ENCODE results near the gene GRIA4. TPM values are rescaled to one million over a fixed set of nuclear protein-coding genes. Genes with fewer than 3 reads are reported as not detected.

GRIA4 gene
- total and polyA plus RNA-seq, 2 of the 13 experiments (the other 11 are each of a cell fraction or from before 2014, with no cell fraction given): not detected

DNA sequence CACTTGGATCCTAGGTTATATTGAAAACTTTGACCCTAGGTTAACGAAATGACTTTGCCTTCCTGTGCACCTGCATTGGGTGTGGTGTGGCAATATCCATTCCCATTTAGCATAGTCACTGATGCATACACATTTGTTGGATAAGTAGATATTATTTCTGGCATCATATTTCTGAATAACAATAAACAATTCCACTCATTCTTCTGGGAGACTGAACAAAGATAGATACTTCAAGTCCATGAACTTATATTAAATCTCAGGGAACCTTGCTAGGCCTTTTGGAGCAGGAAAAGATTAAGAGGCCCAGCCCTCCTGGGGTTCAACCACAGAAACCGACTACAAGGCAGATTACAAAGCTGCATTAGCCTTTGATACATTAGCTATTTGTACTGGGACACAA, 293.2 kb downstream of the GRIA4 start:
- FAIRE-seq (no peak), DNase-seq (ENCODE audit: low spot score) (no peak), ATAC-seq (no peak)
- no peaks in the 10 kb centered on the region for H4K20me1 ChIP-seq (ENCODE audit: insufficient read depth, low read length)
- ChIA-PET CTCF (ENCODE audit: low intra/inter-chr PET ratio, low total read pairs) (no interaction called here), POLR2A (no interaction called here)
- no peak overlapping the region for H3K27ac ChIP-seq (ENCODE audit: extremely low read length, insufficient read depth, low read length)
- H3K9ac ChIP-seq (ENCODE audit: insufficient read depth, low read depth, low read length): no peak overlapping the region
- TF ChIP-seq MZF1 (CRISPR knock-in tag; IDR thresholded peaks at IDR 0.05; ENCODE audit: borderline replicate concordance): no peak
- no peak for TF ChIP-seq ZNF335 (CRISPR knock-in tag; IDR thresholded peaks at IDR 0.05)
- no peak for TF ChIP-seq CEBPB (IDR thresholded peaks at IDR 0.05; ENCODE audit: borderline replicate concordance, low read depth, low read length)
- H3K9me3 ChIP-seq (ENCODE audit: low read length): no peaks in the 10 kb centered on the region
- WGBS (ENCODE audit: low lambda C conversion rate): 0% methylated on average over 2 of the region's 2 CpGs
- no peaks in the 10 kb centered on the region for H3K79me2 ChIP-seq (ENCODE audit: insufficient read depth, low read length)
- no TSS peak for BruUV-seq (replicated peaks)
- no peaks in the 10 kb centered on the region for H3K36me3 ChIP-seq (replicated peaks in 1 of 2; ENCODE audit: control insufficient read depth in 1 of 2, insufficient read depth in 2 of 2, low read length in 2 of 2)
- no peak overlapping the region for H3K4me3 ChIP-seq (replicated peaks in 1 of 3; ENCODE audit: insufficient read depth in 1 of 3, low read depth in 2 of 3, low read length in 3 of 3)
- intact Hi-C loops (cut with micrococcal nuclease; ENCODE audit: unreplicated experiment): no loop called here
- H3K4me2 ChIP-seq (ENCODE audit: low read depth, low read length): no peak overlapping the region
- no peaks in the 10 kb centered on the region for H3K4me1 ChIP-seq (ENCODE audit: insufficient read depth, low read length)
- in situ Hi-C loops (cut with HindIII; ENCODE audit: extremely low pct_ligation_motif_present, low pct_unique_long_range_greater_than_20kb): no loop called here
- no peak overlapping the region for H2AFZ ChIP-seq (ENCODE audit: low read length)
- H3K27me3 ChIP-seq (ENCODE audit: control insufficient read depth in 1 of 2, insufficient read depth in 2 of 2, low read length in 2 of 2): no peaks in the 10 kb centered on the region

DNA sequence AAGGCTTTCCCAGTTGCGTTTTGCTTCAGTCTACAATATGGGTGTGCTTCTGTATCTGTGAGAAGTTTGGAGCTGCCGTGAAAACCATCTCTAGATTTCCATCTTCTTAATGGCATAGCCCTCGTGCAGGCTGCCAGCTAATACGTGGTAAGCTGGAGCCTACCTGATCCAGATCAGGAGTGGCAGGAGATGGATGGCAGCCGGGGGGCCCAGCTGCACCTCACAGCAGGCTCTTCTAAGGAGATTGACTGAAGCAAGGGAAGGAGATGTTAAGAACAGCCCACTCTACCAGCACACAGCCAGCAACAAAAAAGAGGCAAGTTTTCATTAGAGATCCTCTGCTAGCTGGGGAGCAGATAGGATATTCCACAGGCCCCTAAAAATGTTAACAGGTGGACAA, 296.6 kb downstream of the GRIA4 start:
- in situ Hi-C loops (cut with HindIII; ENCODE audit: extremely low pct_ligation_motif_present, low pct_unique_long_range_greater_than_20kb): no loop called here
- TF ChIP-seq RARA (CRISPR knock-in tag; IDR thresholded peaks at IDR 0.05) (no peak), NR2F6 (IDR thresholded peaks at IDR 0.05) (no peak), NR2F6 (CRISPR knock-in tag; IDR thresholded peaks at IDR 0.05) (no peak), ZNF720 (CRISPR knock-in tag; IDR thresholded peaks at IDR 0.05) (no peak), POGZ (CRISPR knock-in tag; IDR thresholded peaks at IDR 0.05) (no peak), KDM4B (CRISPR knock-in tag; IDR thresholded peaks at IDR 0.05) (no peak), ZNF180 (CRISPR knock-in tag; IDR thresholded peaks at IDR 0.05; ENCODE audit: borderline replicate concordance, low read depth) (no peak), IRF2 (CRISPR knock-in tag; IDR thresholded peaks at IDR 0.05) (no peak), FOXC1 (CRISPR knock-in tag; IDR thresholded peaks at IDR 0.05; ENCODE audit: borderline replicate concordance) (no peak)
- TF ChIP-seq, protein P1, sequence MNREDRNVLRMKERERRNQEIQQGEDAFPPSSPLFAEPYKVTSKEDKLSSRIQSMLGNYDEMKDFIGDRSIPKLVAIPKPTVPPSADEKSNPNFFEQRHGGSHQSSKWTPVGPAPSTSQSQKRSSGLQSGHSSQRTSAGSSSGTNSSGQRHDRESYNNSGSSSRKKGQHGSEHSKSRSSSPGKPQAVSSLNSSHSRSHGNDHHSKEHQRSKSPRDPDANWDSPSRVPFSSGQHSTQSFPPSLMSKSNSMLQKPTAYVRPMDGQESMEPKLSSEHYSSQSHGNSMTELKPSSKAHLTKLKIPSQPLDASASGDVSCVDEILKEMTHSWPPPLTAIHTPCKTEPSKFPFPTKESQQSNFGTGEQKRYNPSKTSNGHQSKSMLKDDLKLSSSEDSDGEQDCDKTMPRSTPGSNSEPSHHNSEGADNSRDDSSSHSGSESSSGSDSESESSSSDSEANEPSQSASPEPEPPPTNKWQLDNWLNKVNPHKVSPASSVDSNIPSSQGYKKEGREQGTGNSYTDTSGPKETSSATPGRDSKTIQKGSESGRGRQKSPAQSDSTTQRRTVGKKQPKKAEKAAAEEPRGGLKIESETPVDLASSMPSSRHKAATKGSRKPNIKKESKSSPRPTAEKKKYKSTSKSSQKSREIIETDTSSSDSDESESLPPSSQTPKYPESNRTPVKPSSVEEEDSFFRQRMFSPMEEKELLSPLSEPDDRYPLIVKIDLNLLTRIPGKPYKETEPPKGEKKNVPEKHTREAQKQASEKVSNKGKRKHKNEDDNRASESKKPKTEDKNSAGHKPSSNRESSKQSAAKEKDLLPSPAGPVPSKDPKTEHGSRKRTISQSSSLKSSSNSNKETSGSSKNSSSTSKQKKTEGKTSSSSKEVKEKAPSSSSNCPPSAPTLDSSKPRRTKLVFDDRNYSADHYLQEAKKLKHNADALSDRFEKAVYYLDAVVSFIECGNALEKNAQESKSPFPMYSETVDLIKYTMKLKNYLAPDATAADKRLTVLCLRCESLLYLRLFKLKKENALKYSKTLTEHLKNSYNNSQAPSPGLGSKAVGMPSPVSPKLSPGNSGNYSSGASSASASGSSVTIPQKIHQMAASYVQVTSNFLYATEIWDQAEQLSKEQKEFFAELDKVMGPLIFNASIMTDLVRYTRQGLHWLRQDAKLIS (CRISPR knock-in tag; IDR thresholded peaks at IDR 0.05): no peak
- TF ChIP-seq, protein P2, sequence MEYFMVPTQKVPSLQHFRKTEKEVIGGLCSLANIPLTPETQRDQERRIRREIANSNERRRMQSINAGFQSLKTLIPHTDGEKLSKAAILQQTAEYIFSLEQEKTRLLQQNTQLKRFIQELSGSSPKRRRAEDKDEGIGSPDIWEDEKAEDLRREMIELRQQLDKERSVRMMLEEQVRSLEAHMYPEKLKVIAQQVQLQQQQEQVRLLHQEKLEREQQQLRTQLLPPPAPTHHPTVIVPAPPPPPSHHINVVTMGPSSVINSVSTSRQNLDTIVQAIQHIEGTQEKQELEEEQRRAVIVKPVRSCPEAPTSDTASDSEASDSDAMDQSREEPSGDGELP (IDR thresholded peaks at IDR 0.05; ENCODE audit: borderline replicate concordance, low read depth): no peak
- TF ChIP-seq, protein P3, sequence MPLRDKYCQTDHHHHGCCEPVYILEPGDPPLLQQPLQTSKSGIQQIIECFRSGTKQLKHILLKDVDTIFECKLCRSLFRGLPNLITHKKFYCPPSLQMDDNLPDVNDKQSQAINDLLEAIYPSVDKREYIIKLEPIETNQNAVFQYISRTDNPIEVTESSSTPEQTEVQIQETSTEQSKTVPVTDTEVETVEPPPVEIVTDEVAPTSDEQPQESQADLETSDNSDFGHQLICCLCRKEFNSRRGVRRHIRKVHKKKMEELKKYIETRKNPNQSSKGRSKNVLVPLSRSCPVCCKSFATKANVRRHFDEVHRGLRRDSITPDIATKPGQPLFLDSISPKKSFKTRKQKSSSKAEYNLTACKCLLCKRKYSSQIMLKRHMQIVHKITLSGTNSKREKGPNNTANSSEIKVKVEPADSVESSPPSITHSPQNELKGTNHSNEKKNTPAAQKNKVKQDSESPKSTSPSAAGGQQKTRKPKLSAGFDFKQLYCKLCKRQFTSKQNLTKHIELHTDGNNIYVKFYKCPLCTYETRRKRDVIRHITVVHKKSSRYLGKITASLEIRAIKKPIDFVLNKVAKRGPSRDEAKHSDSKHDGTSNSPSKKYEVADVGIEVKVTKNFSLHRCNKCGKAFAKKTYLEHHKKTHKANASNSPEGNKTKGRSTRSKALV (CRISPR knock-in tag; IDR thresholded peaks at IDR 0.05): no peak

More for the DNA sequence above, 296.6 kb downstream of the GRIA4 start:
- 6% methylated on average over 5 of the region's 5 CpGs for WGBS (ENCODE audit: low lambda C conversion rate)
- BruUV-seq (replicated peaks): no TSS peak
- no peaks in the 10 kb centered on the region for H3K36me3 ChIP-seq (replicated peaks in 1 of 2; ENCODE audit: control insufficient read depth in 1 of 2, insufficient read depth in 2 of 2, low read length in 2 of 2)
- H3K4me3 ChIP-seq (replicated peaks in 1 of 3; ENCODE audit: insufficient read depth in 1 of 3, low read depth in 2 of 3, low read length in 3 of 3): no peak overlapping the region
- H2AFZ ChIP-seq (ENCODE audit: low read length): no peak overlapping the region
- no peaks in the 10 kb centered on the region for H3K4me1 ChIP-seq (ENCODE audit: insufficient read depth, low read length)
- no peak overlapping the region for H3K27ac ChIP-seq (ENCODE audit: extremely low read length, insufficient read depth, low read length)
- no peak for DNase-seq (ENCODE audit: low spot score)
- ChIA-PET POLR2A (no interaction called here), CTCF (ENCODE audit: low intra/inter-chr PET ratio, low total read pairs) (no interaction called here)
- no peaks in the 10 kb centered on the region for H3K27me3 ChIP-seq (ENCODE audit: control insufficient read depth in 1 of 2, insufficient read depth in 2 of 2, low read length in 2 of 2)
- H3K9me3 ChIP-seq (ENCODE audit: low read length): no peaks in the 10 kb centered on the region
- no peaks in the 10 kb centered on the region for H4K20me1 ChIP-seq (ENCODE audit: insufficient read depth, low read length)
- no peak for ATAC-seq
- no peaks in the 10 kb centered on the region for H3K79me2 ChIP-seq (ENCODE audit: insufficient read depth, low read length)
- no peak for FAIRE-seq
- no peak overlapping the region for H3K4me2 ChIP-seq (ENCODE audit: low read depth, low read length)
- H3K9ac ChIP-seq (ENCODE audit: insufficient read depth, low read depth, low read length): no peak overlapping the region
- intact Hi-C loops (cut with micrococcal nuclease; ENCODE audit: unreplicated experiment): no loop called here
